ENCODE measurements around the gene LMNTD2.

The LMNTD2 gene

GRCh38 chr11:555780-556661, 4.5 kb downstream of the LMNTD2 start:
- H3K9me3 ChIP-seq (ENCODE audit: low read length): no peaks in the 10 kb centered on the region
- no peaks in the 10 kb centered on the region for H3K9me2 ChIP-seq (ENCODE audit: low read depth, low read length)
- peaks cover 7% of the 10 kb centered on the region for H3K27me3 ChIP-seq (ENCODE audit: insufficient read depth, low read length)
- peak overlapping the region; percentile 47 for H3K4me3 ChIP-seq (ENCODE audit: low read depth, low read length, poor library complexity, severe bottlenecking)
- peak overlapping the region; percentile 64 for H3K4me2 ChIP-seq (ENCODE audit: low read length)
- no peak overlapping the region for H3K27ac ChIP-seq (ENCODE audit: low read depth, low read length, poor library complexity, severe bottlenecking)
- H3F3A ChIP-seq (ENCODE audit: insufficient read depth, low read length): no peaks in the 10 kb centered on the region
- H4K20me1 ChIP-seq (ENCODE audit: insufficient read depth, low read length): no peaks in the 10 kb centered on the region
- H3K79me2 ChIP-seq (ENCODE audit: insufficient read depth, low read length): no peaks in the 10 kb centered on the region
- peaks cover 26% of the 10 kb centered on the region for H3K4me1 ChIP-seq (ENCODE audit: insufficient read depth, low read length, severe bottlenecking)
- no peak overlapping the region for H2AFZ ChIP-seq (ENCODE audit: low read length)
- no peaks in the 10 kb centered on the region for H3K36me3 ChIP-seq (ENCODE audit: insufficient read depth, low read length)
- no peak overlapping the region for H3K9ac ChIP-seq (ENCODE audit: low read length)
- TF ChIP-seq CTCF (IDR thresholded peaks at IDR 0.05; ENCODE audit: low read length) (no peak), EZH2 (IDR thresholded peaks at IDR 0.05; ENCODE audit: borderline replicate concordance, low read length) (no peak)

DNA sequence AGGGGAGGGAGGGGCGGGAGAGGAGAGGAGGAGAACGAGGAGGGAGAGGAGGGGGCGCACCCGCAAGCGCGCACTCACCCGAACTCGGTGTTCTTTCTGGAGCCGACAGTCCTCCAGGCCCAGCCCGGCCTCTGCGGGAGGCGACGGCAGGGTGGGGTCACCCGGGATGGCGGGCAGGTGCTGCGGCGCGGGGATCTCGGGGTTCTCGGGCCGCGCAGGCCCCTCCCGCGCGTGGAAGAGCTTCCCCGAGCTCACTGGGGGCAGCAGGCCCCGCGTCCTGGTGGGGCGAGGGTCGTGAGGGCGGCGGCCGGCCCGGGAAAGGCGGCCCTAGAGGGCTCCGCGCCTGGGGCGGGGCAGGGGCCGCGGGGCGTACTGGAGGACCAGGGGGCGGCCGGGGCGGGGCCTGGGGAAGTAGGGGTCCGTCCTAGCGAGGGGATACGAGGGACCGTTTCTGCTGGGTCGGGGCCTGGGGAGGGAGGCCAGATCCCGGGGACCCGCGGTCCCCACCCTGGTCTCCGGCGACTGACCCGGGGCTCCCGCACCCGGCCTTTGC, 5.2 kb downstream of the LMNTD2 start:
- Histone ChIP-seq H3K9me3 (ENCODE audit: low read length) (no peaks in the 10 kb centered on the region), H3K36me3 (ENCODE audit: insufficient read depth, low read length) (no peaks in the 10 kb centered on the region), H3K9ac (ENCODE audit: low read length) (no peak overlapping the region), H3K79me2 (ENCODE audit: insufficient read depth, low read length) (no peaks in the 10 kb centered on the region), H3K27ac (ENCODE audit: low read depth, low read length, poor library complexity, severe bottlenecking) (no peak overlapping the region), H3K27me3 (ENCODE audit: insufficient read depth, low read length) (peaks cover 7% of the 10 kb centered on the region), H4K20me1 (ENCODE audit: insufficient read depth, low read length) (no peaks in the 10 kb centered on the region), H3K4me1 (ENCODE audit: insufficient read depth, low read length, severe bottlenecking) (peaks cover 25% of the 10 kb centered on the region), H3F3A (ENCODE audit: insufficient read depth, low read length) (no peaks in the 10 kb centered on the region), H3K9me2 (ENCODE audit: low read depth, low read length) (no peaks in the 10 kb centered on the region), H3K4me3 (ENCODE audit: low read depth, low read length, poor library complexity, severe bottlenecking) (peak overlapping the region; percentile 47), H3K4me2 (ENCODE audit: low read length) (peak overlapping the region; percentile 64), H2AFZ (ENCODE audit: low read length) (no peak overlapping the region)
- no peak for TF ChIP-seq CTCF (IDR thresholded peaks at IDR 0.05; ENCODE audit: low read length)
- no peak for TF ChIP-seq EZH2 (IDR thresholded peaks at IDR 0.05; ENCODE audit: borderline replicate concordance, low read length)

DNA sequence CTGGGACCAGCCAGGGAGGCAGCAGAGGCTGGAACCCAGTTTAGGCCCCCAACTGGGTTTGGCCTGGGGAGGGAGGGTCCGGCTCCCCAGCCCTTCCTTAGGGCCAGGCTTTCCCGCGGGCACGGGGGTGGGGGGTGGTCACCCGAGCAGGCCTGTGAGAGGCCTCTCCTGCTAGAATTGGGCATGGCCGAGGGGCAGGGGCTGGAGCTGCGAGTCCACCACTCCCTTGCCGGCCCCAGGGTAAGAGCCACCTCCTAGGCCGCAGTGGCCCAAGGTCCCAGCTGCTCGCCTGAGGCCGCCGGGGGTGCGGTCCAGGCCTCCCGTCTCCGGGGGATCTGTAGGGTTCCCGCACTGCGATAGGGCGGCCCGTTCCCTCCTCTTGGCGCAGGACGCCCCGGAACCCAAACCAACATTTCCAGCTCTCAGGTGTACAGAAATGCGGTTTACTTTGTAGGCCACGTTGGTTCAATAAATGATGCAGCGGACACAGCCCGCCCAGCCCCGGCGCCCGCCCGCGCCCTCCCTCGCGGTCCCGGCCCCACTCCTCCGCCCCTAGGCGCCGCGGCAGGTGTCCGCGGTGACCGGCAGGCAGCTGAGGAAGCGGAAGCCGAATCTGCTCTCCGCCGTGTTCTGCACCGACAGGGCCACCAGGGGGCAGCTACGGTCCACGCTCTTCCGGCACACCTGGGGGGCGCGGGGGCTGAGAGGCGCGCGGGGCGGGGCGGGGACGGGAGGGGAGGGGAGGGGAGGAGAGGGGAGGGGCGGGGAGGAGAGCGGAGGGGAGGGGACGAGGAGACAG, 5.9 kb downstream of the LMNTD2 start:
- Histone ChIP-seq H3K4me3 (ENCODE audit: low read depth, low read length, poor library complexity, severe bottlenecking) (peak overlapping the region; percentile 12), H3F3A (ENCODE audit: insufficient read depth, low read length) (no peaks in the 10 kb centered on the region), H3K4me2 (ENCODE audit: low read length) (peak overlapping the region; percentile 47), H2AFZ (ENCODE audit: low read length) (no peak overlapping the region), H3K27ac (ENCODE audit: low read depth, low read length, poor library complexity, severe bottlenecking) (no peak overlapping the region), H3K79me2 (ENCODE audit: insufficient read depth, low read length) (no peaks in the 10 kb centered on the region), H4K20me1 (ENCODE audit: insufficient read depth, low read length) (no peaks in the 10 kb centered on the region), H3K9me2 (ENCODE audit: low read depth, low read length) (no peaks in the 10 kb centered on the region), H3K36me3 (ENCODE audit: insufficient read depth, low read length) (no peaks in the 10 kb centered on the region), H3K27me3 (ENCODE audit: insufficient read depth, low read length) (peaks cover 7% of the 10 kb centered on the region), H3K9ac (ENCODE audit: low read length) (peak overlapping the region; percentile 23; the same call in 1 of the 2 replicates), H3K4me1 (ENCODE audit: insufficient read depth, low read length, severe bottlenecking) (peaks cover 18% of the 10 kb centered on the region), H3K9me3 (ENCODE audit: low read length) (no peaks in the 10 kb centered on the region)
- TF ChIP-seq CTCF (IDR thresholded peaks at IDR 0.05; ENCODE audit: low read length) (peak; percentile 54), EZH2 (IDR thresholded peaks at IDR 0.05; ENCODE audit: borderline replicate concordance, low read length) (no peak)
